ENCODE measurements around the gene GDF10. TPM values are rescaled to one million over a fixed set of nuclear protein-coding genes. Genes with fewer than 3 reads are reported as not detected.
A peak's percentile ranks its signal among the peaks of the same experiment; 100 is the strongest.

The GDF10 gene
- polyA plus RNA-seq, 1 of the 3 experiments (the other 2 are of a cell fraction), result 0.02 TPM

DNA sequence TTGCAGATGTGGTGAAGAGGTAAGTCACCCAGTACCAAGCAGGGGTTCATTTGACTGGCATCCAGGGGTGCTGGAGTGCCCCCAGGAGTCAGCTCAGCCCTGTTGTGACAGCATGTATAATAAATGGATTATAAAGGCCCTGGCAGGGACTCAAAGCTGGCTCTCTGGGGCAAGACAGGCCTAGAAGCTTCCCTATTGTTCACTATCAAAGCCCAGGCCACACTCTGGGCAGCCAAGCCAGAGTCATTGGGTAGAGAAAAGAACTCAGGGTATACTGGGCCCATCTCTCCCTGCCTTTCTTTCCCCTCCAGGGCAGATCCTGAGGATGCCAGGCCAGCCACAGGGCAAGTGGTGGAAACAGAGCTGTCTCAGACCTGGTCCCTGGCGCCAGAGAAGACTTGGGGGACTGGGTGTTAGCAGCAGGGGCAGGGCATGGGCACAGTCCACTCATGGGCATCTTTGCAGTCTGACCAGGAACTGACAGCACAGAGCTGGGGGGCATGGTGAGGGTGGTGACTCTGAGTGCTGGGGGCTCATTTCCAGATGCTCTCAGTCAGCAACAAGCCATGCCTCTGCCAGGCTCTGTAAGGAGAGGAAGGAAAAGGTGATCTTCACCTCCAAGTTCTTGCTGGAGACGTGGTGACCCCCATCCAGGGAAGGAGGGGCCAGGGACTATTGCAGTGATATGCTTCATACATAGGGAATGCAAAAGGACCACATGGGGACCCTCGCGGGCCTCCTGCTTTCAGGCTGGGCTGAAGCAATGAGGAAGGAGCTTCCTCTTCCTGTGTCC is 59.8 kb downstream of the GDF10 start:
- ChIA-PET POLR2A (no interaction called here), CTCF (interaction anchor here (0.9 to 5.3 kb wide), 11 partner anchors 7 to 335 kb away, joined by 3 to 50 read pairs (median 14); partner anchors contain the start of gene RBP3)

GRCh38 chr10:47360419-47361040 is 60.5 kb downstream of the GDF10 start:
- Histone ChIP-seq H2AFZ (ENCODE audit: low read depth) (peak overlapping the region; percentile 51; the same call in 1 of the 2 replicates), H3K27ac (ENCODE audit: low read depth in 2 of 2, low read length in 1 of 2) (no peak overlapping the region), H3K27me3 (ENCODE audit: insufficient read depth) (no peaks in the 10 kb centered on the region), H3K79me2 (ENCODE audit: insufficient read depth) (no peaks in the 10 kb centered on the region), H3K4me2 (no peak overlapping the region), H3F3A (replicated peaks; ENCODE audit: insufficient read depth) (peaks cover 3% of the 10 kb centered on the region), H3K4me3 (ENCODE audit: low read depth in 2 of 2, low read length in 1 of 2) (no peak overlapping the region), H3K4me1 (ENCODE audit: control insufficient read depth in 1 of 2, insufficient read depth in 2 of 2, low read depth in 1 of 2, low read length in 1 of 2) (peaks cover 0 to 8% of the 10 kb centered on the region in 2 experiments; a peak in 1 of 4 replicates), H3K9me2 (no peaks in the 10 kb centered on the region), H3K9me3 (no peaks in the 10 kb centered on the region), H3K9ac (no peak overlapping the region), H4K20me1 (ENCODE audit: insufficient read depth) (no peaks in the 10 kb centered on the region), H3K36me3 (replicated peaks in 1 of 2; ENCODE audit: control insufficient read depth in 1 of 2, insufficient read depth in 2 of 2, low read length in 1 of 2) (no peaks in the 10 kb centered on the region)
- no peak for DNase-seq
- POLR2A ChIA-PET, result no interaction called here
- TF ChIP-seq YY1 (IDR thresholded peaks at IDR 0.05; ENCODE audit: low read depth) (no peak), MEF2A (IDR thresholded peaks at IDR 0.05; ENCODE audit: borderline replicate concordance, low read depth) (no peak), TCF12 (IDR thresholded peaks at IDR 0.05) (no peak), EP300 (IDR thresholded peaks at IDR 0.05; ENCODE audit: borderline replicate concordance in 1 of 2, low read depth in 1 of 2, low read length in 1 of 2) (no peak), NFIC (IDR thresholded peaks at IDR 0.05; ENCODE audit: borderline replicate concordance) (no peak), POLR2AphosphoS5 (IDR thresholded peaks at IDR 0.05; ENCODE audit: low read depth, low read length) (no peak), MAX (IDR thresholded peaks at IDR 0.05; ENCODE audit: low read depth) (no peak), RAD21 (IDR thresholded peaks at IDR 0.05; ENCODE audit: low read length) (no peak), CTCF (IDR thresholded peaks at IDR 0.05) (no peak), NRF1 (IDR thresholded peaks at IDR 0.05; ENCODE audit: low read depth, low read length) (no peak)
- TF ChIP-seq, protein P1, sequence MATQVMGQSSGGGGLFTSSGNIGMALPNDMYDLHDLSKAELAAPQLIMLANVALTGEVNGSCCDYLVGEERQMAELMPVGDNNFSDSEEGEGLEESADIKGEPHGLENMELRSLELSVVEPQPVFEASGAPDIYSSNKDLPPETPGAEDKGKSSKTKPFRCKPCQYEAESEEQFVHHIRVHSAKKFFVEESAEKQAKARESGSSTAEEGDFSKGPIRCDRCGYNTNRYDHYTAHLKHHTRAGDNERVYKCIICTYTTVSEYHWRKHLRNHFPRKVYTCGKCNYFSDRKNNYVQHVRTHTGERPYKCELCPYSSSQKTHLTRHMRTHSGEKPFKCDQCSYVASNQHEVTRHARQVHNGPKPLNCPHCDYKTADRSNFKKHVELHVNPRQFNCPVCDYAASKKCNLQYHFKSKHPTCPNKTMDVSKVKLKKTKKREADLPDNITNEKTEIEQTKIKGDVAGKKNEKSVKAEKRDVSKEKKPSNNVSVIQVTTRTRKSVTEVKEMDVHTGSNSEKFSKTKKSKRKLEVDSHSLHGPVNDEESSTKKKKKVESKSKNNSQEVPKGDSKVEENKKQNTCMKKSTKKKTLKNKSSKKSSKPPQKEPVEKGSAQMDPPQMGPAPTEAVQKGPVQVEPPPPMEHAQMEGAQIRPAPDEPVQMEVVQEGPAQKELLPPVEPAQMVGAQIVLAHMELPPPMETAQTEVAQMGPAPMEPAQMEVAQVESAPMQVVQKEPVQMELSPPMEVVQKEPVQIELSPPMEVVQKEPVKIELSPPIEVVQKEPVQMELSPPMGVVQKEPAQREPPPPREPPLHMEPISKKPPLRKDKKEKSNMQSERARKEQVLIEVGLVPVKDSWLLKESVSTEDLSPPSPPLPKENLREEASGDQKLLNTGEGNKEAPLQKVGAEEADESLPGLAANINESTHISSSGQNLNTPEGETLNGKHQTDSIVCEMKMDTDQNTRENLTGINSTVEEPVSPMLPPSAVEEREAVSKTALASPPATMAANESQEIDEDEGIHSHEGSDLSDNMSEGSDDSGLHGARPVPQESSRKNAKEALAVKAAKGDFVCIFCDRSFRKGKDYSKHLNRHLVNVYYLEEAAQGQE (IDR thresholded peaks at IDR 0.05; ENCODE audit: low read depth, low read length), result no peak
- WGBS (ENCODE audit: low lambda C conversion rate), result 80% methylated on average over 13 of the region's 14 CpGs
- CTCF ChIA-PET, result interaction anchor here (0.9 to 5.3 kb wide), 9 partner anchors 8 to 336 kb away, joined by 3 to 50 read pairs (median 14); partner anchors contain the start of gene RBP3

More for the DNA sequence above, 59.8 kb downstream of the GDF10 start:
- no peaks in the 10 kb centered on the region for H3K9me3 ChIP-seq
- H3K27ac ChIP-seq (ENCODE audit: low read depth in 2 of 2, low read length in 1 of 2), result no peak overlapping the region
- 87% methylated on average over 3 of the region's 4 CpGs for WGBS (ENCODE audit: low lambda C conversion rate)
- no peak overlapping the region for H3K4me2 ChIP-seq
- H3K36me3 ChIP-seq (replicated peaks in 1 of 2; ENCODE audit: control insufficient read depth in 1 of 2, insufficient read depth in 2 of 2, low read length in 1 of 2), result no peaks in the 10 kb centered on the region
- no peaks in the 10 kb centered on the region for H3K27me3 ChIP-seq (ENCODE audit: insufficient read depth)
- no peak overlapping the region for H2AFZ ChIP-seq (ENCODE audit: low read depth)
- no peak for DNase-seq
- no peaks in the 10 kb centered on the region for H3K79me2 ChIP-seq (ENCODE audit: insufficient read depth)
- peaks cover 3% of the 10 kb centered on the region for H3F3A ChIP-seq (replicated peaks; ENCODE audit: insufficient read depth)
- H4K20me1 ChIP-seq (ENCODE audit: insufficient read depth), result no peaks in the 10 kb centered on the region
- no peak overlapping the region for H3K4me3 ChIP-seq (ENCODE audit: low read depth in 2 of 2, low read length in 1 of 2)
- H3K9me2 ChIP-seq, result no peaks in the 10 kb centered on the region
- TF ChIP-seq MXI1 (IDR thresholded peaks at IDR 0.05; ENCODE audit: low read depth, low read length) (no peak), JUND (IDR thresholded peaks at IDR 0.05) (no peak)
- no peak overlapping the region for H3K9ac ChIP-seq
- H3K4me1 ChIP-seq (ENCODE audit: control insufficient read depth in 1 of 2, insufficient read depth in 2 of 2, low read depth in 1 of 2, low read length in 1 of 2), result peaks cover 0 to 8% of the 10 kb centered on the region in 2 experiments; a peak in 1 of 4 replicates
